Measurements from ENCODE around the gene PIGK.

DNA sequence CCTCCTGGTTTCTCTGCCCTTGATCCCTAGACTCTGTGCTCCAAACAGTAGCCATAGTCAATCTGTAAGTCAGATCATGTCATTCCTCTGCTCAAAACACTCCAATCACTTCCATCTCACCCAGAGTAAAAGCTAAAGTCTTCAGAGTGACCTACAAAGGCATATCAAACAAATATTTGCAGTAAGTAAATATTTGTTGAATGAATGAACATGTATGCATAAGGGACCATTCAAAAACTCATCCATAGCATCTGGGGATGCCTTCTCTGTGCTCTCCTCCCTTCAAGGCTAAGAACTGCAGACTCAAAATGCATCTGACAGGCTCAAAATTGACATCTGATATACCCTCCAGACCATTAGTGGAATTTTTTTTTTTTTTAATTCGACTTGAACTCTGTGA is 44.5 kb upstream of the PIGK start:
- TF ChIP-seq, protein P1, sequence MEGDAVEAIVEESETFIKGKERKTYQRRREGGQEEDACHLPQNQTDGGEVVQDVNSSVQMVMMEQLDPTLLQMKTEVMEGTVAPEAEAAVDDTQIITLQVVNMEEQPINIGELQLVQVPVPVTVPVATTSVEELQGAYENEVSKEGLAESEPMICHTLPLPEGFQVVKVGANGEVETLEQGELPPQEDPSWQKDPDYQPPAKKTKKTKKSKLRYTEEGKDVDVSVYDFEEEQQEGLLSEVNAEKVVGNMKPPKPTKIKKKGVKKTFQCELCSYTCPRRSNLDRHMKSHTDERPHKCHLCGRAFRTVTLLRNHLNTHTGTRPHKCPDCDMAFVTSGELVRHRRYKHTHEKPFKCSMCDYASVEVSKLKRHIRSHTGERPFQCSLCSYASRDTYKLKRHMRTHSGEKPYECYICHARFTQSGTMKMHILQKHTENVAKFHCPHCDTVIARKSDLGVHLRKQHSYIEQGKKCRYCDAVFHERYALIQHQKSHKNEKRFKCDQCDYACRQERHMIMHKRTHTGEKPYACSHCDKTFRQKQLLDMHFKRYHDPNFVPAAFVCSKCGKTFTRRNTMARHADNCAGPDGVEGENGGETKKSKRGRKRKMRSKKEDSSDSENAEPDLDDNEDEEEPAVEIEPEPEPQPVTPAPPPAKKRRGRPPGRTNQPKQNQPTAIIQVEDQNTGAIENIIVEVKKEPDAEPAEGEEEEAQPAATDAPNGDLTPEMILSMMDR (IDR thresholded peaks at IDR 0.05; ENCODE audit: low read depth, low read length, poor library complexity, severe bottlenecking), result no peak
- TF ChIP-seq EZH2phosphoT487 (IDR thresholded peaks at IDR 0.05; ENCODE audit: borderline replicate concordance, low read length), result no peak
